IPS-18c (cell line): ENCODE data around the gene BANF2.

Experiments used
- H3K4me3 ChIP-seq: 2 replicates; pipeline ENCODE4 v1.7.0; 2013; ENCODE audit warnings: low read depth, mild to moderate bottlenecking, low read length, moderate library complexity; ENCODE audit not compliant: insufficient read depth
- H3K9me3 ChIP-seq: one replicate; pipeline ENCODE4 v1.6.1; 2013; ENCODE audit warnings: mild to moderate bottlenecking, low read length, moderate library complexity; ENCODE audit not compliant: control insufficient read depth, insufficient read depth

Gene BANF2

GRCh38 chr20:17715075-17715474 is 15.3 kb downstream of the BANF2 start:
- H3K4me3 ChIP-seq = no peak overlapping the region
- H3K9me3 ChIP-seq = no peaks in the 10 kb centered on the region

DNA sequence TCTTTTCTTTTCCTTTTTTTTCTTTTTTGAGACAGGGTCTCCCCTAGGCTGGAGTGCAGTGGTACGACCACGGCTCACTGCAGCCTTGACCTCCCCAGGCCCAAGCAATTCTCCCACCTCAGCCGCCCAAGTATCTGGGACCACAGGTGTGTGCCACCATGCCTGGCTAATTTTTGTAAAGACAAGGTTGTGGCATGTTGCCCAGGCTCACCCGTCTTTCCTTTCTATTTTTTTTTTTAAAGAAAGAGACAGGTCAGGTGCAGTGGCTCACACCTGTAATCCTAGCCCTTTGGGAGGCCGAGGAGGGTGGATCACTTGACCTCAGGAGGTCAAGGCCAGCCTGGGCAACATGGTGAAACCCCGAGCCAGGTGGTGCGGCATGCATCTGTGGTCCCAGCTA is 16.6 kb downstream of the BANF2 start:
- H3K4me3 ChIP-seq = no peak overlapping the region
- H3K9me3 ChIP-seq = no peaks in the 10 kb centered on the region

- Histone ChIP-seq H3K9me3 (no peaks in the 10 kb centered on the region), H3K4me3 (no peak overlapping the region)
These were observed 21.0 kb downstream of the BANF2 start for GRCh38 chr20:17720755-17721154.

GRCh38 chr20:17721802-17722486 is 22.2 kb downstream of the BANF2 start:
- H3K4me3 ChIP-seq = no peak overlapping the region
- H3K9me3 ChIP-seq = no peaks in the 10 kb centered on the region

DNA sequence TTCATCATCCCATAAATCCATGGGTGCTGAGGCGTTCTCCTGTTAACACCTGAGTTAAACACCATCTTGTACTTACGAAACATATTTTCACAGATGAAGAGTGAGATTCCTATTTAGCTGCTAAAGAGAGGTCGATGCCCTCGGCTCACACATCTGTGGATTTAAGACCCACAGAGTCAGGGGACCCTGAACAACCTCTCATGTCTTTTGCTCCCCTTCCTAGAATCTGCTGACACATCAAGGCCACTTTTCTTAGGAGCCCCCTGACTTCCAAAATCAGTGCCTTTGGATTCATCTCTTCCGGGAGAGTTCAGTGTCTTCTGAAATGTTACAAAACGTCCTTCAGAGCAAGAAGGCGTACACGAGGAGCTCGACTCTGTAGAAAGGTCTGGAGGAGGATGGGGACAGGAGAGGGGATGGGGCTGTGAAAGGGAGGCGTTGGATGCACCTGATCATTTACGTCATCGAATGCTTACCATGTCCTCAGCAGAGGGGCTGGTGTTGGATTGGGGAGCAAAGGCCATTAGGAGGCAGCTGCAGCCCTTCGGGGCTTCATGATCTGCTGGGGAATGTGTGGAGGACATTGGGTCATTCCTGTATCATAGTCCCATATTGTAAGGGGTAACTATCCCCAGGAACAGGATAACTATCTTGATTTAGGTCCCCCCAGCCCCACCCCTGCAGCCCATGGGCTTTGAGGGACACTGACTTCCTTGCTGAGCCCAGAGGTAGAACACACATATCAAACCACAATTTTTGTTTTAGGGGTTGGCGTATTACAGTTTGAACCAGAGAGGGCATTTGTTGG is 22.9 kb downstream of the BANF2 start:
- H3K4me3 ChIP-seq = no peak overlapping the region
- no peaks in the 10 kb centered on the region for H3K9me3 ChIP-seq

DNA sequence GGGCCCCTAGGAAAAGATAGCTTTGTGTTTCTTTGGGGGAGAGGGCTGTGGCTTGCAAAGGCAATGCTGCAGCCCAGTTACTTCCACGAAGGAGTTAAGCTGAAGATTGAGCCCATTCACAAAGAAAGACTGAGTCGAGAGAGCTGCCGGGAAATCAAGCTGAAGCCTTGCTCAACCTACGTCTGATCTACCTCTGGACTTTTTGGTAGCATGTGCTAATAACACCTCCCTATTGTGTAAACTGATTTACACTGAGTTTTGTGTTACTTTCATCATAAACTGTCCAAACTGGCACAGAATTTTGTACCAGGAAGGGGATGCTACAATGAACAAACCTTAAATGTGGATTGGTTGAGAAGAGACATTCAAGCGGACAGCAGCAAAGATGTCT is 23.5 kb downstream of the BANF2 start:
- no peak overlapping the region for H3K4me3 ChIP-seq
- no peaks in the 10 kb centered on the region for H3K9me3 ChIP-seq

DNA sequence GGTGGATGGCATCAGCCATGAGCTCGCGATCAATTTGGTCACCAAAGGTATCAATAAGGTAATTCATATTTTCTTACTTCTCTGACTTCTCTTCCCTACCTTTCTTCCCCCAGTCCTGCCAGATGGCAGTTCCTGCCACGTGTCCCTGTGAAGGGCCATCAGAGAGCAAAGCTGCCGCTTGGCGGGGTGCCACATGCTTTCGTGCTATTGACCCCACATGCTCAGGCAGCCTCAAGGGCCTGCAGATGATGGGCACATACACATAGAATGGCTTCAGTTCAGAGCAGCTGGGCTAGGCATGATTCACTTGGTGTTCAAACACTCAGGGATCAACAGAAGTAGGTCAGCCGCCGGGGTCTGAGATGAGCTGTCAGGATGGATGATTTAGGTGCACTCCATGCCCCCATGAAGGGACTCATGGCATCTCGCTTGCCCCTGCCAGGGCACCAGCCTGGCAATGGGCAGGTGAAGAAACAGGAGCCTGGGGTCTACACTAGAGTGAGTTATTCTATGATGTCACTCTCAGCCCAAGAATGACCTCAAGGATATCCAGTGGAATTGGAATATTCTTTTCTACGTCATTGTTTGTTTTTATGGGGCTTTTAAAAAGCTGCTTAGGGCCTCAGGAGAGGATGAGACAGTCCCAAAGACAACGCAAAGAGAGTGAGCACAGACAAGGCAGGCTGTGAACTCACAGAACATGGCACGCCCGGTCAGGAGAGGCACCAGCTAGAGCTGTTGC is 25.5 kb downstream of the BANF2 start:
- no peaks in the 10 kb centered on the region for H3K9me3 ChIP-seq
- no peak overlapping the region for H3K4me3 ChIP-seq

DNA sequence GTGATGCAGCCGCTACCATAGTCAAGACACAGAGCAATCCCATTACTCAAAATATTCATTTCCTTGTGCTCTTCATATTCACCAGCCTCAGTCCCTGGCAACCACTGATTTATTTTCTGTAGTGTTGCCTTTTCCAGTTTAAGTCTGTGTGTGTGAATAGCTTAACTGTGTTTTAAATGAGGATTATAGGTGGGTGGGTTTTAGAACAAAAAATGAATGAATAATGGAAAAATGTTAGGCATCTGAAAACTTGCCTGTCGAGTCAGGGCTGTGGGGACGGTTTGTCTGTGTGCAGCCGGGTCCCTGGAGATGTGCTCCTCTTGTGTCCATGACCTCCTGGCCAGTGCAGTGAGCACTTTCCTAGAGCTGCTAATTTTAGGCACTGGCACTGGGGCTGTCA is 27.1 kb downstream of the BANF2 start:
- no peaks in the 10 kb centered on the region for H3K9me3 ChIP-seq
- no peak overlapping the region for H3K4me3 ChIP-seq

DNA sequence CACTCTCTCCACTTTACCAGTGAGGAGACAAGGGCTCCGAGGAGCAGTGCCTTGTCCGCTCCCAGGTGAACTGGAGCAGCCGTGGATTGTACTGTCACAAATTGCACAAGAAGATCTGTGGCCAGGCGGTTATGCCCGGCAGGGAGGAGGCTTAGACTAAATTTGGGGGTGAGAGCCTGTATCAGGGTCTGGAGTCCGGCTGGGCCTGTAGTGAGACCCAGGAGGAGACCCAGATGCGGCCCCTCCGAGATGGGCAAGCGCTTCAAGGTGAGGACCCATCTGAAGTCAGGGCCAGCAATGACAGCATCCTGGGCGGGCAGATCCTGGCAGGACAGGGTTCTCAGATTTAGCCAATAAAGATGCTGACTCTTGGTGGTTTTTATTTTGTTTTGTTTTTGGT is 27.6 kb downstream of the BANF2 start:
- no peaks in the 10 kb centered on the region for H3K9me3 ChIP-seq
- no peak overlapping the region for H3K4me3 ChIP-seq

- no peak overlapping the region for H3K4me3 ChIP-seq
- H3K9me3 ChIP-seq = no peaks in the 10 kb centered on the region
These were observed 28.3 kb downstream of the BANF2 start for GRCh38 chr20:17728074-17728473.

DNA sequence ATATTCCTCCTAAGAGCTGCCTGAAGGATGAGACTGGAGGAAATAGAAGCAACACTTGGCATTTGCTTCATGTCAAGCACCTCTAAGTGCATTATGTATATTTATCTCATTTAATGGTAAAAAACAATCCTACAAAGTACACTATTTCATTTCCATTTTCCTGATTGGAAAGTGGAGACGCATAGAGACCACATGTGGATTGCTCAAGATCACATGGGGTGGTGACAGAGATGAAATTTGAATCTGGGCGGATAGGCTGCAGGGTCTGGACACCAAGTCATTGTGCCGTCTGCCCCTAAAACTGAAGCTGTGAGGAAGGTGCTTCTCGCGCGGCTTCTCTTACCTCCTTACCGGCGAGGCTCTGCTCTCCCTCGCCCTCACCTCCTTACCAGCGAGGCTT is 30.3 kb downstream of the BANF2 start:
- Histone ChIP-seq H3K9me3 (no peaks in the 10 kb centered on the region), H3K4me3 (no peak overlapping the region)

GRCh38 chr20:17731233-17731632 is 31.5 kb downstream of the BANF2 start:
- H3K9me3 ChIP-seq = no peaks in the 10 kb centered on the region
- H3K4me3 ChIP-seq = no peak overlapping the region

- Histone ChIP-seq H3K9me3 (no peaks in the 10 kb centered on the region), H3K4me3 (no peak overlapping the region)
These were observed 33.2 kb downstream of the BANF2 start for GRCh38 chr20:17732907-17733521.

- H3K4me3 ChIP-seq = no peak overlapping the region
- H3K9me3 ChIP-seq = peaks cover 4% of the 10 kb centered on the region
These were observed 34.1 kb downstream of the BANF2 start for GRCh38 chr20:17733767-17734304.

DNA sequence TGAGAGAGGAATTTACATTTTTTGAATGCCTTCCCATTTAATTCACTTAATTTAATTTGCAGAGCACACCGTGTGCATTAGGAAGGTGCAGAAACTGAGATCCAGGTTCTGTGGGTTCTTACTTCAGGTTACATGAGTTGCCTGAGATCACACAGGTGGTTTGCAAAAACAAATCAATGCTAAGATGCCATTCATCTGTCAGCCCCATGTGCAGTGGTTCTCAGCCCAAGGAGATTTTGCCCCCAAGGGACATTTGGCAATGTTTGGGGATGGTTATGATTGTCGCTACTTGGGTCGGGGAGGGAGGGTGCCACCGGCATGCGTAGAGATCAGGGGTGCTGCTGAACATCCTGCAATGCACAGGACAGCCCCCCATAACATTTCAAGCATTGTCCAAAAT is 34.6 kb downstream of the BANF2 start:
- H3K4me3 ChIP-seq = no peak overlapping the region
- H3K9me3 ChIP-seq = peaks cover 4% of the 10 kb centered on the region

GRCh38 chr20:17735206-17735804 is 35.5 kb downstream of the BANF2 start:
- no peak overlapping the region for H3K4me3 ChIP-seq
- peaks cover 4% of the 10 kb centered on the region for H3K9me3 ChIP-seq

- Histone ChIP-seq H3K4me3 (no peak overlapping the region), H3K9me3 (peaks cover 4% of the 10 kb centered on the region)
These were observed 36.3 kb downstream of the BANF2 start for GRCh38 chr20:17735959-17736621.
